B cell (primary cell): ENCODE measurements around the gene GGT6. TPM values are rescaled to one million over a fixed set of nuclear protein-coding genes. Genes with fewer than 3 reads are reported as not detected.

Source experiments
- ATAC-seq: fragments of 200-7000 bp; cut with Tn5 transposase; one replicate; pipeline ENCODE4 v1.10.0; 2021; ENCODE audit warnings: low read depth, mild to moderate bottlenecking, moderate number of reproducible peaks, moderate library complexity
- CTCF ChIA-PET: fragments of 350-600 bp; sonication (Branson Sonifier 250); formaldehyde crosslinking; loops from one replicate; lab custom pipeline; 2021; ENCODE audit warnings: antibody characterized with exemption, inconsistent platforms; lab: Charles Lee
- POLR2A ChIA-PET: fragments of 350-600 bp; sonication (Branson Sonifier 250); formaldehyde crosslinking; loops from one replicate; lab custom pipeline; 2021; ENCODE audit warnings: antibody characterized with exemption; lab: Charles Lee
- DNase-seq: peaks from one replicate; pipeline ENCODE4 v3.0.0; 2013
- H2AFZ ChIP-seq: 2 replicates; pipeline ENCODE4 v1.6.1; 2012; ENCODE audit warnings: mild to moderate bottlenecking, low read depth, low read length; ENCODE audit not compliant: insufficient read depth, poor library complexity, severe bottlenecking
- H3K27ac ChIP-seq, 2 donors: 1 replicate in 1 of 2; 2 replicates in 1 of 2; pipeline ENCODE4 v1.5.1; 2012 to 2013; ENCODE audit warnings: low read length in 2 of 2, mild to moderate bottlenecking in 2 of 2, moderate library complexity in 1 of 2
- H3K27me3 ChIP-seq, 4 experiments: fragments of 200-600 bp in 1 of 4; sonication (generic) in 1 of 4; replicated peaks in 1 of 4; 1 replicate in 2 of 4; 2 replicates in 2 of 4; pipeline versions ENCODE4 v1.6.1 to v1.7.0; 2013 to 2016; ENCODE audit warnings: low read length in 3 of 4, mild to moderate bottlenecking in 2 of 4, mixed read lengths in 1 of 4, moderate library complexity in 1 of 4; ENCODE audit not compliant: insufficient read depth in 4 of 4, control insufficient read depth in 3 of 4; ENCODE audit errors: control extremely low read depth in 1 of 4
- H3K36me3 ChIP-seq, 2 experiments: replicated peaks in 1 of 2; 1 replicate in 1 of 2; 2 replicates in 1 of 2; pipeline versions ENCODE4 v1.6.1 to v1.7.1; 2013; ENCODE audit warnings: low read length in 1 of 2; ENCODE audit not compliant: insufficient read depth in 2 of 2, control insufficient read depth in 1 of 2; ENCODE audit errors: control extremely low read depth in 1 of 2, extremely low read depth in 1 of 2
- H3K4me1 ChIP-seq, 2 donors: fragments of 200-600 bp in 1 of 2; sonication (generic) in 1 of 2; 1 replicate in 1 of 2; 2 replicates in 1 of 2; pipeline versions ENCODE4 v1.5.1 to v1.6.1; 2013 to 2017; ENCODE audit warnings: low read length in 2 of 2; ENCODE audit not compliant: control insufficient read depth in 2 of 2, insufficient read depth in 2 of 2
- H3K4me2 ChIP-seq: replicated peaks from 2 replicates; pipeline ENCODE3; 2012; ENCODE audit warnings: mild to moderate bottlenecking, low read depth, low read length; ENCODE audit not compliant: poor library complexity, severe bottlenecking
- H3K4me3 ChIP-seq, 5 experiments: fragments of 200-600 bp in 1 of 5; sonication (generic) in 1 of 5; 1 replicate in 3 of 5; 2 replicates in 2 of 5; pipeline versions ENCODE4 v1.5.1 to v1.7.0; 2011 to 2016; ENCODE audit warnings: low read length in 4 of 5, mild to moderate bottlenecking in 4 of 5, low read depth in 2 of 5, control low read depth in 1 of 5, moderate library complexity in 1 of 5; ENCODE audit not compliant: insufficient read depth in 1 of 5; ENCODE audit errors: control extremely low read depth in 1 of 5, extremely low read depth in 1 of 5
- H3K79me2 ChIP-seq: fragments of 200-600 bp; sonication (generic); one replicate; pipeline ENCODE4 v1.6.0; 2016; ENCODE audit warnings: low read length; ENCODE audit not compliant: control insufficient read depth, insufficient read depth
- H3K9ac ChIP-seq: fragments of 200-600 bp; sonication (generic); 2 replicates; pipeline ENCODE4 v1.6.1; 2017; ENCODE audit warnings: mild to moderate bottlenecking, low read length, moderate library complexity
- H3K9me3 ChIP-seq, 3 donors: one replicate each; pipeline versions ENCODE4 v1.6.1 to v1.7.1; 2013; ENCODE audit warnings: low read length in 2 of 3; ENCODE audit not compliant: control insufficient read depth in 2 of 3, insufficient read depth in 1 of 3; ENCODE audit errors: control extremely low read depth in 1 of 3
- H4K20me1 ChIP-seq: 2 replicates; pipeline ENCODE4 v1.6.0; 2012; ENCODE audit warnings: mild to moderate bottlenecking, low read length; ENCODE audit not compliant: insufficient read depth, control insufficient read depth, poor library complexity, severe bottlenecking
- H3K27ac Mint-ChIP-seq: one replicate; pipeline ENCODE4 v1.8.0; 2021; ENCODE audit warnings: mixed read lengths
- H3K27me3 Mint-ChIP-seq: one replicate; pipeline ENCODE4 v1.8.0; 2021; ENCODE audit warnings: mixed read lengths
- H3K4me1 Mint-ChIP-seq: one replicate; pipeline ENCODE4 v1.8.0; 2021; ENCODE audit warnings: mixed read lengths
- H3K4me3 Mint-ChIP-seq: one replicate; pipeline ENCODE4 v1.8.0; 2021; ENCODE audit warnings: mixed read lengths
- H3K9me3 Mint-ChIP-seq: one replicate; pipeline ENCODE4 v1.8.0; 2022; ENCODE audit warnings: mixed read lengths; ENCODE audit not compliant: insufficient read depth
- EZH2 ChIP-seq: IDR thresholded peaks from 2 replicates; pipeline ENCODE4 v1.6.1; 2012; ENCODE audit warnings: borderline replicate concordance, low read depth, mild to moderate bottlenecking, moderate library complexity, low read length; ENCODE audit not compliant: insufficient read depth, poor library complexity, severe bottlenecking
- WGBS: methylation state at CpG from one replicate; pipeline ENCODE4 v1.1.5; 2013; ENCODE audit warnings: missing lambda C conversion rate; ENCODE audit not compliant: insufficient coverage; 5-methylcytosine and 5-hydroxymethylcytosine counted together
- intact Hi-C: fragments of 100-400 bp; cut with micrococcal nuclease; formaldehyde crosslinking; loops from one replicate; pipeline ENCODE4 v1.10.0; 2022
- polyA plus RNA-seq: library from polyadenylated mRNA; depleted of rRNA; stranded (reverse); fragments of >200 nt; gene quantifications from 2 replicates; pipeline ENCODE4 v1.2.3, GENCODE V29; 2012
- total RNA-seq, 2 donors: library from RNA; stranded (reverse); fragments of 120-200 nt in 1 of 2; gene quantifications; 1 replicate in 1 of 2; 2 replicates in 1 of 2; pipeline versions ENCODE4 v1.2.3 to v1.2.4, GENCODE V29; 2013 to 2022
- TF ChIP-seq, protein P1 (sequence below): fragments of 200-600 bp; IDR thresholded peaks from one replicate; pipeline ENCODE4 v1.8.0; 2022; ENCODE audit warnings: antibody characterized with exemption, mild to moderate bottlenecking

Gene GGT6
- total and polyA plus RNA-seq, 2 donors (not counting 1 experiment from before 2014, with no cell fraction given), result not detected

DNA sequence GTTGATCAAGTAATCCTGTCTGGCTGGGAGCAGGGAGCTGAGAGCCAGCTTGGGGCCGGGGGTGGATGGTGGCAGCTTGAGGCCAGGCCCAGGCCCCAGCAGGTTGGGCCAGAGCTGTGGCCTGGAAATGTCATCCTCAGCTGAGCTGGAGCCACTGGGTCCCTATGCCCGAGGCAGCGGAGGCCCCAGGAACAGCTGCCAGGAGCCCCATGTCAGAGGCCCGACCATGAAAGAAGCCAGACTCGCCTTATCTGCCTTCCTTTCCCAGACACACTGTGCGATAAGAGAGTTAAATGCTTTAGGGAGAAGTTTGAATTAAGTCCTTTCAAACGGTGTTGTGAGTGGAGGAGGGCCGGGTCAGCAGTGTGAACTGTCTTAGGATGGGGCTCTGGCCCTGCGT lies 27.4 kb upstream of the GGT6 start:
- ATAC-seq, result no peak
- ChIA-PET POLR2A (no interaction called here), CTCF (interaction anchor here (1.0 to 1.9 kb wide), 2 partner anchors 21 to 89 kb away, joined by 3 to 4 read pairs; no protein-coding TSS in a partner anchor)
- no peaks in the 10 kb centered on the region for H3K79me2 ChIP-seq
- H3K4me3 Mint-ChIP-seq, result no peak overlapping the region
- H3K9me3 ChIP-seq, result peaks cover 0 to 3% (median 0%) of the 10 kb centered on the region in 3 donors
- TF ChIP-seq, protein P1, sequence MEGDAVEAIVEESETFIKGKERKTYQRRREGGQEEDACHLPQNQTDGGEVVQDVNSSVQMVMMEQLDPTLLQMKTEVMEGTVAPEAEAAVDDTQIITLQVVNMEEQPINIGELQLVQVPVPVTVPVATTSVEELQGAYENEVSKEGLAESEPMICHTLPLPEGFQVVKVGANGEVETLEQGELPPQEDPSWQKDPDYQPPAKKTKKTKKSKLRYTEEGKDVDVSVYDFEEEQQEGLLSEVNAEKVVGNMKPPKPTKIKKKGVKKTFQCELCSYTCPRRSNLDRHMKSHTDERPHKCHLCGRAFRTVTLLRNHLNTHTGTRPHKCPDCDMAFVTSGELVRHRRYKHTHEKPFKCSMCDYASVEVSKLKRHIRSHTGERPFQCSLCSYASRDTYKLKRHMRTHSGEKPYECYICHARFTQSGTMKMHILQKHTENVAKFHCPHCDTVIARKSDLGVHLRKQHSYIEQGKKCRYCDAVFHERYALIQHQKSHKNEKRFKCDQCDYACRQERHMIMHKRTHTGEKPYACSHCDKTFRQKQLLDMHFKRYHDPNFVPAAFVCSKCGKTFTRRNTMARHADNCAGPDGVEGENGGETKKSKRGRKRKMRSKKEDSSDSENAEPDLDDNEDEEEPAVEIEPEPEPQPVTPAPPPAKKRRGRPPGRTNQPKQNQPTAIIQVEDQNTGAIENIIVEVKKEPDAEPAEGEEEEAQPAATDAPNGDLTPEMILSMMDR, result no peak
- TF ChIP-seq EZH2, result no peak
- H3K4me3 ChIP-seq, result no peak overlapping the region
- H3K27ac ChIP-seq, result no peak overlapping the region
- no peak for DNase-seq
- peaks cover 8% of the 10 kb centered on the region for H3K4me1 Mint-ChIP-seq
- H2AFZ ChIP-seq, result no peak overlapping the region
- no peak overlapping the region for H3K4me2 ChIP-seq
- peaks cover 8 to 14% of the 10 kb centered on the region in 2 donors for H3K4me1 ChIP-seq
- H3K9me3 Mint-ChIP-seq, result no peaks in the 10 kb centered on the region
- intact Hi-C loops, result no loop called here
- peaks cover 38% of the 10 kb centered on the region for H3K27me3 Mint-ChIP-seq
- peaks cover 0 to 25% (median 18%) of the 10 kb centered on the region in 4 experiments for H3K27me3 ChIP-seq
- H3K27ac Mint-ChIP-seq, result no peak overlapping the region
- no peaks in the 10 kb centered on the region for H3K36me3 ChIP-seq
- H4K20me1 ChIP-seq, result no peaks in the 10 kb centered on the region
- no peak overlapping the region for H3K9ac ChIP-seq
- 78% methylated on average over 6 of the region's 9 CpGs for WGBS

DNA sequence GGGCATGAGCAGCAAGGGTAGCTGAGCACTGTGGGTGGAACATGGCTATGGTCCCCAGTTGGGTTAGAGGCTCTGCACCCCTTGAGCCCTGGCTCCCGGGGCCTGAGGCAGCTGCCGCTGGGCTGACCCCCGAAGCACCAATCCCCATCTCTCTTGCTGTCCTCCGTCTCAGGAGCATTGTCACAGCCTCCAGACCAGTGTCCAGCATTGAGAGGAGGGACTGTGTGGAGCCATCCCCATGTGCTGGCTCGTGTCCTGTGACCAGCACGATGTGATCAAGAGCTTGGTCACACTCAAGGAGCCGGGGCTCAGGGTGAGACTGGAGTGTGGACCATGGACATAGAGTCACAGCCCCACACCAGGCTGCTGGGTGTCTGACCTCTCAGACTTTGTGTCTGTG lies 26.8 kb upstream of the GGT6 start:
- DNase-seq (no peak), ATAC-seq (no peak)
- intact Hi-C loops, result no loop called here
- H3K4me1 Mint-ChIP-seq, result peaks cover 8% of the 10 kb centered on the region
- no peaks in the 10 kb centered on the region for H3K79me2 ChIP-seq
- no peak overlapping the region for H3K4me2 ChIP-seq
- peaks cover 0 to 31% (median 20%) of the 10 kb centered on the region in 4 experiments for H3K27me3 ChIP-seq
- no peaks in the 10 kb centered on the region for H3K9me3 Mint-ChIP-seq
- POLR2A ChIA-PET, result no interaction called here
- no peak for TF ChIP-seq EZH2
- TF ChIP-seq, protein P1, result no peak
- H3K36me3 ChIP-seq, result no peaks in the 10 kb centered on the region
- peaks cover 0 to 3% (median 0%) of the 10 kb centered on the region in 3 donors for H3K9me3 ChIP-seq
- H3K27ac Mint-ChIP-seq, result no peak overlapping the region
- peaks cover 8 to 16% of the 10 kb centered on the region in 2 donors for H3K4me1 ChIP-seq
- no peak overlapping the region for H3K4me3 Mint-ChIP-seq
- H2AFZ ChIP-seq, result no peak overlapping the region
- H3K27me3 Mint-ChIP-seq, result peaks cover 39% of the 10 kb centered on the region
- no peak overlapping the region for H3K4me3 ChIP-seq
- H3K9ac ChIP-seq, result no peak overlapping the region
- H4K20me1 ChIP-seq, result no peaks in the 10 kb centered on the region
- 89% methylated on average over 6 of the region's 7 CpGs for WGBS
- no peak overlapping the region for H3K27ac ChIP-seq
- CTCF ChIA-PET, result interaction anchor here (1.0 to 1.9 kb wide), 2 partner anchors 21 to 89 kb away, joined by 3 to 4 read pairs; no protein-coding TSS in a partner anchor
